H1 (cell line): ENCODE data around the gene GSK3B. TPM values are rescaled to one million over a fixed set of nuclear protein-coding genes. Genes with fewer than 3 reads are reported as not detected.
A peak's percentile ranks its signal among the peaks of the same experiment; 100 is the strongest.
"Not testable (repeated sequence)": the region's sequence is repeated elsewhere in the genome, so short reads cannot be mapped to it uniquely, and the experiment has no call there.

Source experiments
- CTCF ChIA-PET: fragments of 300-600 bp; sonication (Branson Sonifier 250); formaldehyde crosslinking; loops from one replicate; lab custom pipeline; 2021; ENCODE audit not compliant: partially characterized antibody; lab: Charles Lee
- POLR2A ChIA-PET: fragments of 300-600 bp; sonication (Branson Sonifier 250); formaldehyde crosslinking; loops from one replicate; lab custom pipeline; 2021; ENCODE audit warnings: inconsistent platforms; ENCODE audit not compliant: partially characterized antibody; lab: Charles Lee
- DNase-seq, 2 experiments: peaks; one replicate each; pipeline versions ENCODE4 v3.0.0 to v3.0.0-alpha.2; 2010 to 2022; ENCODE audit warnings: low spot score in 2 of 2, low read depth in 1 of 2, mixed read lengths in 1 of 2
- FAIRE-seq: peaks from 2 replicates; lab custom pipeline; 2011; peaks lifted over from hg19 to GRCh38; lab: Jason Lieb, UNC
- H2AFZ ChIP-seq: 2 replicates; pipeline ENCODE4 v1.8.1; 2012; ENCODE audit warnings: low read length, inconsistent platforms
- H2AK5ac ChIP-seq: 2 replicates; pipeline ENCODE4 v1.6.1; 2013; ENCODE audit warnings: low read depth, low read length
- H2BK120ac ChIP-seq: replicated peaks from 2 replicates; pipeline ENCODE3; 2013; ENCODE audit warnings: low read depth, low read length, inconsistent platforms
- H2BK12ac ChIP-seq: 2 replicates; pipeline ENCODE4 v1.6.1; 2013; ENCODE audit warnings: low read depth, low read length
- H2BK15ac ChIP-seq: 2 replicates; pipeline ENCODE4 v1.6.1; 2013; ENCODE audit warnings: low read length
- H2BK20ac ChIP-seq: 2 replicates; pipeline ENCODE4 v1.6.1; 2013; ENCODE audit warnings: low read length
- H2BK5ac ChIP-seq: 2 replicates; pipeline ENCODE4 v1.6.1; 2013; ENCODE audit warnings: low read depth, low read length
- H3K14ac ChIP-seq: 2 replicates; pipeline ENCODE4 v1.6.1; 2013; ENCODE audit warnings: inconsistent platforms; ENCODE audit not compliant: insufficient read length
- H3K18ac ChIP-seq: 2 replicates; pipeline ENCODE4 v1.6.1; 2013; ENCODE audit warnings: low read length; ENCODE audit errors: extremely low read depth
- H3K23ac ChIP-seq: 2 replicates; pipeline ENCODE4 v1.6.1; 2013; ENCODE audit warnings: inconsistent platforms; ENCODE audit not compliant: insufficient read length
- H3K23me2 ChIP-seq: 2 replicates; pipeline ENCODE4 v1.6.1; 2013; ENCODE audit warnings: low read depth, low read length
- H3K27ac ChIP-seq: 2 replicates; pipeline ENCODE4 v1.6.1; 2011; ENCODE audit warnings: low read depth, low read length, inconsistent platforms
- H3K27me3 ChIP-seq, 4 experiments: replicated peaks in 1 of 4; 1 replicate in 1 of 4; 2 replicates in 3 of 4; pipeline versions ENCODE4 v1.6.1 to v1.8.1; 2011 to 2013; ENCODE audit warnings: low read length in 3 of 4, mild to moderate bottlenecking in 3 of 4, inconsistent platforms in 2 of 4, mixed read lengths in 2 of 4, moderate library complexity in 1 of 4; ENCODE audit not compliant: control insufficient read depth in 3 of 4, insufficient read depth in 3 of 4; ENCODE audit errors: extremely low read depth in 1 of 4
- H3K36me3 ChIP-seq, 4 experiments: 2 replicates each; pipeline versions ENCODE4 v1.6.1 to v1.8.1; 2011 to 2013; ENCODE audit warnings: mild to moderate bottlenecking in 4 of 4, low read length in 3 of 4, moderate library complexity in 2 of 4, control low read depth in 1 of 4, inconsistent platforms in 1 of 4; ENCODE audit not compliant: insufficient read depth in 4 of 4, control insufficient read depth in 2 of 4
- H3K4ac ChIP-seq: replicated peaks from 2 replicates; pipeline ENCODE3; 2013; ENCODE audit warnings: low read length, low read depth, mixed read lengths, inconsistent platforms; ENCODE audit not compliant: insufficient read length
- H3K4me1 ChIP-seq, 4 experiments: replicated peaks in 1 of 4; 1 replicate in 1 of 4; 2 replicates in 3 of 4; pipeline versions ENCODE4 v1.6.1 to v1.8.1; 2011 to 2013; ENCODE audit warnings: low read length in 3 of 4, inconsistent platforms in 2 of 4, mixed read lengths in 1 of 4; ENCODE audit not compliant: insufficient read depth in 4 of 4, control insufficient read depth in 3 of 4
- H3K4me2 ChIP-seq, 2 experiments: 2 replicates each; pipeline versions ENCODE4 v1.6.1 to v1.8.1; 2011 to 2013; ENCODE audit warnings: low read depth in 2 of 2, low read length in 2 of 2, control low read depth in 1 of 2, inconsistent platforms in 1 of 2, mild to moderate bottlenecking in 1 of 2; ENCODE audit not compliant: insufficient read depth in 1 of 2
- H3K4me3 ChIP-seq, 4 experiments: fragments of 200-600, 300-600 bp in 1 of 4; sonication (generic), shearing (Covaris generic), sonication (Bioruptor Twin) in 1 of 4; 2 replicates each; pipeline versions ENCODE4 v1.5.1 to v1.8.1; 2011 to 2016; ENCODE audit warnings: low read length in 4 of 4, low read depth in 3 of 4, control low read depth in 2 of 4, inconsistent platforms in 2 of 4, mild to moderate bottlenecking in 2 of 4, mixed read lengths in 1 of 4, moderate library complexity in 1 of 4; ENCODE audit not compliant: insufficient read depth in 2 of 4; ENCODE audit errors: extremely low read depth in 1 of 4
- H3K56ac ChIP-seq: replicated peaks from 2 replicates; pipeline ENCODE3; 2013; ENCODE audit warnings: low read depth, mild to moderate bottlenecking, mixed read lengths, low read length, inconsistent platforms; ENCODE audit not compliant: insufficient read length
- H3K79me1 ChIP-seq: 2 replicates; pipeline ENCODE4 v1.6.1; 2013; ENCODE audit warnings: low read depth, low read length, control low read depth
- H3K79me2 ChIP-seq, 2 experiments: 2 replicates each; pipeline versions ENCODE4 v1.6.1 to v1.8.1; 2012 to 2013; ENCODE audit warnings: low read length in 2 of 2, mild to moderate bottlenecking in 2 of 2, inconsistent platforms in 1 of 2; ENCODE audit not compliant: insufficient read depth in 2 of 2, control insufficient read depth in 1 of 2
- H3K9ac ChIP-seq, 4 experiments: replicated peaks in 1 of 4; 1 replicate in 1 of 4; 2 replicates in 3 of 4; pipeline versions ENCODE4 v1.6.1 to v1.8.1; 2011 to 2013; ENCODE audit warnings: low read depth in 3 of 4, low read length in 3 of 4, control low read depth in 2 of 4, mild to moderate bottlenecking in 2 of 4, moderate library complexity in 2 of 4, inconsistent platforms in 1 of 4; ENCODE audit errors: extremely low read depth in 1 of 4
- H3K9me3 ChIP-seq, 2 experiments: 2 replicates each; pipeline versions ENCODE4 v1.6.1 to v1.8.1; 2012 to 2013; ENCODE audit warnings: mild to moderate bottlenecking in 2 of 2, moderate library complexity in 2 of 2, control low read depth in 1 of 2, inconsistent platforms in 1 of 2, low read depth in 1 of 2, low read length in 1 of 2, mixed read lengths in 1 of 2; ENCODE audit not compliant: insufficient read depth in 2 of 2
- H4K20me1 ChIP-seq, 2 experiments: replicated peaks in 1 of 2; 2 replicates each; pipeline versions ENCODE3 to v1.8.1; 2011 to 2013; ENCODE audit warnings: inconsistent platforms in 2 of 2, low read length in 2 of 2, mild to moderate bottlenecking in 1 of 2; ENCODE audit not compliant: insufficient read depth in 2 of 2, control insufficient read depth in 1 of 2
- H4K5ac ChIP-seq: 2 replicates; pipeline ENCODE4 v1.6.1; 2013; ENCODE audit warnings: low read length, low read depth, mixed read lengths, inconsistent platforms; ENCODE audit not compliant: insufficient read length
- H4K8ac ChIP-seq: 2 replicates; pipeline ENCODE4 v1.8.0; 2013; ENCODE audit warnings: mild to moderate bottlenecking, moderate library complexity, low read length, inconsistent platforms; ENCODE audit not compliant: insufficient read depth; ENCODE audit errors: extremely low read depth
- H4K91ac ChIP-seq: replicated peaks from 2 replicates; pipeline ENCODE3; 2013; ENCODE audit warnings: low read length, mixed read lengths, inconsistent platforms; ENCODE audit not compliant: insufficient read length
- EP300 ChIP-seq, 2 experiments: IDR thresholded peaks; 1 replicate in 1 of 2; 2 replicates in 1 of 2; pipeline ENCODE4 v1.6.1; 2011 to 2012; ENCODE audit warnings: low read depth in 2 of 2, low read length in 2 of 2, mild to moderate bottlenecking in 2 of 2, borderline replicate concordance in 1 of 2, inconsistent platforms in 1 of 2, moderate library complexity in 1 of 2
- WGBS, 2 experiments: shearing (Covaris generic) in 1 of 2; methylation state at CpG; one replicate each; pipeline versions ENCODE4 v1.1.6 to v1.1.7; 2013 to 2015; ENCODE audit warnings: low lambda C conversion rate in 2 of 2, mixed read lengths in 2 of 2, inconsistent platforms in 1 of 2, low coverage in 1 of 2, missing lambda C conversion rate in 1 of 2; ENCODE audit not compliant: insufficient replicate concordance in 2 of 2, insufficient coverage in 1 of 2, insufficient read length in 1 of 2; ENCODE audit errors: extremely low coverage in 1 of 2, missing lambda C conversion rate in 1 of 2; 5-methylcytosine and 5-hydroxymethylcytosine counted together
- polyA plus RNA-seq, 7 experiments: library from polyadenylated mRNA; depleted of rRNA in 3 of 7; stranded (reverse) in 5 of 7; unstranded in 2 of 7; fragments of >200 nt in 5 of 7; fragments of 200-250 nt in 2 of 7; gene quantifications; 1 replicate in 5 of 7; 2 replicates in 1 of 7; 4 replicates in 1 of 7; pipeline versions ENCODE4 v1.2.1 to v1.2.3, GENCODE V29; 2011 to 2013; ENCODE audit warnings: missing spikeins in 2 of 7, mixed read lengths in 2 of 7
- total RNA-seq: library from RNA; stranded (reverse); fragmentation: NEBNext Ultra II Directional; extraction: Animal tissue kit (Norgen Biotek cat#: 25700); gene quantifications from 2 replicates; pipeline ENCODE4 v1.2.1, GENCODE V29; 2021

Gene GSK3B
- total and polyA plus RNA-seq, 2 of the 8 experiments (the other 6 are each of a cell fraction or from before 2014, with no cell fraction given), result 24.2 to 50.7 TPM

GRCh38 chr3:119888681-119889080 is 205.6 kb downstream of the GSK3B start:
- CTCF ChIA-PET, result not testable (repeated sequence)

More at GRCh38 chr3:119888681-119889080, 205.6 kb downstream of the GSK3B start:
- H4K5ac ChIP-seq, H3K9ac ChIP-seq, H3K4me2 ChIP-seq, H3K79me1 ChIP-seq, FAIRE-seq, DNase-seq, H3K9me3 ChIP-seq, H2BK120ac ChIP-seq, H2AFZ ChIP-seq, H4K8ac ChIP-seq, H3K18ac ChIP-seq, H3K4me1 ChIP-seq, POLR2A ChIA-PET, H3K14ac ChIP-seq, H2AK5ac ChIP-seq, H3K27me3 ChIP-seq, H4K91ac ChIP-seq, H3K4ac ChIP-seq, H3K23ac ChIP-seq, H2BK15ac ChIP-seq, H2BK20ac ChIP-seq, H2BK12ac ChIP-seq, H3K79me2 ChIP-seq, H3K56ac ChIP-seq, H3K23me2 ChIP-seq, H3K27ac ChIP-seq, H4K20me1 ChIP-seq, H3K4me3 ChIP-seq, H2BK5ac ChIP-seq: not testable (repeated sequence)
- 83% methylated on average over 4 of the region's 4 CpGs; no CpG with 5 or more reads in 1 of the 2 experiments for WGBS, 2 experiments
- TF ChIP-seq EP300 (IDR thresholded peaks at IDR 0.05; ENCODE audit: borderline replicate concordance in 1 of 2, low read depth in 2 of 2, low read length in 2 of 2), result peak in 1 of 2 experiments; percentile 54; a peak in 1 of 3 replicates
- peaks cover 0 to 12% (median 0%) of the 10 kb centered on the region in 4 experiments; a peak in 1 of 8 replicates for H3K36me3 ChIP-seq
